Adipocyte (in vitro differentiated cells): ENCODE measurements around the gene ANKFY1.

ENCODE experiments used
- DNase-seq: peaks from one replicate; pipeline ENCODE4 v3.0.0-alpha.2; 2015; ENCODE audit warnings: low read depth
- H3K27me3 ChIP-seq: replicated peaks from 2 replicates; pipeline ENCODE4 v1.7.0; 2013; ENCODE audit warnings: mild to moderate bottlenecking, low read length, moderate library complexity; ENCODE audit not compliant: control insufficient read depth, insufficient read depth
- H3K36me3 ChIP-seq: 2 replicates; pipeline ENCODE4 v1.7.0; 2013; ENCODE audit warnings: low read length, mild to moderate bottlenecking, moderate library complexity; ENCODE audit not compliant: control insufficient read depth, insufficient read depth, severe bottlenecking
- H3K4me1 ChIP-seq: 2 replicates; pipeline ENCODE4 v1.7.0; 2013; ENCODE audit warnings: mild to moderate bottlenecking, low read length, moderate library complexity; ENCODE audit not compliant: control insufficient read depth, insufficient read depth
- H3K4me3 ChIP-seq: 2 replicates; pipeline ENCODE4 v1.7.0; 2013; ENCODE audit warnings: mild to moderate bottlenecking, low read length, moderate library complexity
- H3K9ac ChIP-seq: 2 replicates; pipeline ENCODE4 v1.7.0; 2013; ENCODE audit warnings: mild to moderate bottlenecking, low read length, moderate library complexity
- H3K9me3 ChIP-seq: 2 replicates; pipeline ENCODE4 v1.7.0; 2013; ENCODE audit warnings: mild to moderate bottlenecking, low read length, moderate library complexity; ENCODE audit not compliant: control insufficient read depth

ANKFY1 gene

GRCh38 chr17:4175921-4176807 is 87.6 kb downstream of the ANKFY1 start:
- H3K9me3 ChIP-seq: no peaks in the 10 kb centered on the region
- no peak overlapping the region for H3K9ac ChIP-seq
- no peaks in the 10 kb centered on the region for H3K27me3 ChIP-seq
- DNase-seq: peak; percentile 77
- peaks cover 86% of the 10 kb centered on the region for H3K36me3 ChIP-seq
- no peak overlapping the region for H3K4me3 ChIP-seq
- H3K4me1 ChIP-seq: no peaks in the 10 kb centered on the region

DNA sequence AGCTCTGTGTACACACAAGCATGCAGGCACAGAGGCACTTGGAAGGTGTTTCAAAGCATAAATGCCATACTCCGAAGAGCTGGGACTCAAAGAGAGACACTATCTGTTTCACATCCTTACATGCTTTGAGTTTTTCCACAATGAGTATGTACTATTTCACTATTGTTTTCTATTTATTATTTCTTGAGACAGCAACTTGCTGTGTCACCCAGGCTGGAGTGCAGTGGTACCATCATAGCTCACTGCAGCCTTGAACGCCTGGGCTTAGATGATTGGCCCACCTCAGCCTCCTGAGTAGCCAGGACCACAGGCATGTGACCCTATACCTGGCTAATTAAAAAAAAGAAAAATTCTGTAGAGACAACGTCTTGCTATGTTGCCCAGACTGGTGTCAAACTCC is 89.2 kb downstream of the ANKFY1 start:
- DNase-seq: no peak
- Histone ChIP-seq H3K36me3 (peaks cover 91% of the 10 kb centered on the region), H3K9ac (no peak overlapping the region), H3K4me1 (no peaks in the 10 kb centered on the region), H3K9me3 (no peaks in the 10 kb centered on the region), H3K27me3 (no peaks in the 10 kb centered on the region), H3K4me3 (no peak overlapping the region)

DNA sequence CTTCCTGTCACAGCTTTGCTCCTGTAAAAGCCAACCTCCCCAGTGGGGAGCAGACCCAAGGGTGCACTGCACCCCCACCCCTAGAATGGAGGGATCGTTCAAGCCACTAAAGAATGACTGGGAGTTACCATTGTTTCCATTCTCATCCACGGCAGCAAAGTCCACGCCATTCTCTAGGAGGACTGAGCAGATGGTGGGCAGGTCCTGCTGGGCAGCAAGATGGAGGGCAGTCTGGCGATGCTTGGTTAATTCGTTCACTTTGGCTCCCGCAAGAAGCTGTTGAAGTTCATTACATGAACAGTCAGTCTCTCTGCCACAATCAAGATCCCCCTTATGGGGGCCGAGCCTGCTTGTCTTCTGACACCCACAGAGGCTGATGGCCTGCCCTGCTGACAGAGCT is 90.0 kb downstream of the ANKFY1 start:
- DNase-seq: no peak
- H3K9ac ChIP-seq: no peak overlapping the region
- H3K4me1 ChIP-seq: no peaks in the 10 kb centered on the region
- no peaks in the 10 kb centered on the region for H3K27me3 ChIP-seq
- H3K9me3 ChIP-seq: no peaks in the 10 kb centered on the region
- no peak overlapping the region for H3K4me3 ChIP-seq
- H3K36me3 ChIP-seq: peaks cover 91% of the 10 kb centered on the region

GRCh38 chr17:4172356-4172755 is 91.4 kb downstream of the ANKFY1 start:
- no peak for DNase-seq
- H3K27me3 ChIP-seq: no peaks in the 10 kb centered on the region
- peaks cover 89% of the 10 kb centered on the region for H3K36me3 ChIP-seq

GRCh38 chr17:4170639-4171280 is 93.0 kb downstream of the ANKFY1 start:
- DNase-seq: no peak
- no peak overlapping the region for H3K9ac ChIP-seq
- no peaks in the 10 kb centered on the region for H3K4me1 ChIP-seq
- H3K27me3 ChIP-seq: no peaks in the 10 kb centered on the region
- H3K36me3 ChIP-seq: peaks cover 90% of the 10 kb centered on the region
- no peaks in the 10 kb centered on the region for H3K9me3 ChIP-seq
- H3K4me3 ChIP-seq: no peak overlapping the region

More at GRCh38 chr17:4172356-4172755, 91.4 kb downstream of the ANKFY1 start:
- no peaks in the 10 kb centered on the region for H3K4me1 ChIP-seq
- no peak overlapping the region for H3K9ac ChIP-seq
- H3K4me3 ChIP-seq: no peak overlapping the region
- no peaks in the 10 kb centered on the region for H3K9me3 ChIP-seq

DNA sequence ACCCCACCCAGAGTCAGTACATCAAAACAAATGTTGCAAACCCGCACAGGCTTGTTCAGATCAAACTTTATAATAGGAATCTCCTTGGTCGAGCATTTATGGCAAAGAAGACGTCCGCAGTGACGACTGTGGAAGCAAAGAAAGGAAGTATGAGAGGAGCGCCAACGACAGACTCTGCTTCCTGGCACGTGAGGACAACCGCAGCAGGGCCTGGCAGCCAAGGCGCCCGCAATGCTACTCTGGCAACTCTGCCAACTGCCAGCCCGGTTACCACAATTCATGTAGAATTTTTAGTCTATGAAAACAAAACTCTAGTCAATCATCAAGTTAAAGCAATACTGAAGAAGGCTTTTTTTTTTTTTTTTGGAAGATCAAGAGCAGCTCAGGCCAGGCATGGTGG is 96.0 kb downstream of the ANKFY1 start:
- H3K4me3 ChIP-seq: no peak overlapping the region
- peaks cover 77% of the 10 kb centered on the region for H3K36me3 ChIP-seq
- no peaks in the 10 kb centered on the region for H3K9me3 ChIP-seq
- no peaks in the 10 kb centered on the region for H3K27me3 ChIP-seq
- no peak overlapping the region for H3K9ac ChIP-seq
- no peak for DNase-seq
- peaks cover 18% of the 10 kb centered on the region for H3K4me1 ChIP-seq

- Histone ChIP-seq H3K4me3 (no peak overlapping the region), H3K36me3 (peaks cover 64% of the 10 kb centered on the region), H3K27me3 (no peaks in the 10 kb centered on the region), H3K9me3 (no peaks in the 10 kb centered on the region), H3K9ac (no peak overlapping the region), H3K4me1 (peaks cover 30% of the 10 kb centered on the region)
- no peak for DNase-seq
These were observed 97.4 kb downstream of the ANKFY1 start for GRCh38 chr17:4166419-4166818.

GRCh38 chr17:4165301-4166010 is 98.3 kb downstream of the ANKFY1 start:
- peaks cover 35% of the 10 kb centered on the region for H3K4me1 ChIP-seq
- H3K27me3 ChIP-seq: no peaks in the 10 kb centered on the region
- H3K4me3 ChIP-seq: no peak overlapping the region
- H3K36me3 ChIP-seq: peaks cover 54% of the 10 kb centered on the region
- no peak for DNase-seq
- no peak overlapping the region for H3K9ac ChIP-seq
- H3K9me3 ChIP-seq: no peaks in the 10 kb centered on the region

- peak; percentile 74 for DNase-seq
- Histone ChIP-seq H3K36me3 (peaks cover 39% of the 10 kb centered on the region), H3K9ac (no peak overlapping the region), H3K4me1 (peaks cover 35% of the 10 kb centered on the region), H3K9me3 (no peaks in the 10 kb centered on the region), H3K27me3 (no peaks in the 10 kb centered on the region), H3K4me3 (no peak overlapping the region)
These were observed 99.8 kb downstream of the ANKFY1 start for GRCh38 chr17:4163951-4164350.

DNA sequence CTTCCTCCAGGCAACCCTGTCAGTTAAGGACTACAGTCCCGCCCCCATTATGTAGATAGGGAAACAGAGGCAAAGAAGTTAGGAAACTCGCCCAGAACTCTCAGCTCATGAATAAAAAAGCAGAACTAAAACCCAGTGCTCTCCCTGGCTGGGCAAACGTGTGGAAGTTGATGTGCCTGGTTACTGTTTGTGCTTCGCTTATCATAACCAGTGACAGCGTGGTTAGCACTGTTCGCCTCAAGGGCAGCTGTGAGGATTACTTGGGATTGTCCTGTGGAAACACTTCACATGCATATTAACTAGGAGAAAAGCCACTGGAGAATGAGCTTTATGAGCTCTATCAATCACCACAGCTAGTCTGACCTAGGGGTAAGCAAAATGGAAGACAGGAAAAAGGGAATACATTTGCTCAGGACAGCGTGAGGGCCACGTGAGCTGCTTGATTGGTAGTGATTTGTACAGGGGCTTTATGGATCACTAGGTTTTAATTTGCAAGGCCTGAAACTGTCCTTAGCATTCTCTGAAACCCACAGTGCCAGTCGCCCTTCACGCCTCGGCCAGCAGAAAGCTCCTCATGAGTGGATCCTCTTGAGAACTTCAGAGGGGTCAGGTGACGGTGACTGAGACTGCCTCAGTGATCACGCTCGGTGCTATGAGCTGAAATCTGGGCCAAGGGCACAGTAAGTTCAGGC is 100.9 kb downstream of the ANKFY1 start:
- no peaks in the 10 kb centered on the region for H3K27me3 ChIP-seq
- H3K9me3 ChIP-seq: no peaks in the 10 kb centered on the region
- H3K4me3 ChIP-seq: no peak overlapping the region
- peaks cover 35% of the 10 kb centered on the region for H3K4me1 ChIP-seq
- H3K36me3 ChIP-seq: peaks cover 36% of the 10 kb centered on the region
- peak; percentile 29 for DNase-seq
- H3K9ac ChIP-seq: no peak overlapping the region

DNA sequence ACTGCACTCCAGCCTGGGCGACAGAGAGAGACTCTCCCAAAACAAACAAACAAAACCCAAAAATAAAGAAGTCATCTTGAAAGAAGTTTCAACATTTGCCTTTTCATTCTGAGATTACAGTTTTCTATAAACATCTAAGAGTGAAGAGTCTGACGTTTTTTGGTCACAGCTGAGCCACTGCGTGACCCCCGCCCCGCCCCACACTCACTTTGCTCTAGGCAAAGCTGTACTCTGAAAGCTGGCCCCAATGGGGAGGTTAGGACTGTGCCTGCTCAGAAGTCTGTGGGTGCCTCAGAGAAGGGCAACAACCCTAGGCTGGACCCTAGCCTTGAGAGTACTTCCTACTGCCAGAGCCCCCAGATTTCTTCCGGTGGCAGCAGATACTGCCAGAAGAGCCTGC is 101.5 kb downstream of the ANKFY1 start:
- Histone ChIP-seq H3K9me3 (no peaks in the 10 kb centered on the region), H3K9ac (no peak overlapping the region), H3K4me3 (no peak overlapping the region), H3K4me1 (peaks cover 35% of the 10 kb centered on the region), H3K27me3 (no peaks in the 10 kb centered on the region), H3K36me3 (peaks cover 36% of the 10 kb centered on the region)
- peak; percentile 36 for DNase-seq
